Thyroid gland (tissue), 4 donors: ENCODE results near the gene OBP2B.

ENCODE experiments used
- CTCF ChIP-seq, 6 experiments: fragments of 200-600 bp in 3 of 6; fragments of 450-650 bp in 3 of 6; sonication (generic) in 3 of 6; IDR thresholded peaks; one replicate each; pipeline ENCODE4 v1.5.1; 2016 to 2019; ENCODE audit warnings: antibody characterized with exemption in 6 of 6, mild to moderate bottlenecking in 2 of 6, inconsistent platforms in 1 of 6, moderate library complexity in 1 of 6
- POLR2A ChIP-seq, 2 donors: fragments of 450-650 bp; IDR thresholded peaks; one replicate each; pipeline ENCODE4 v1.6.1; 2017; ENCODE audit warnings: antibody characterized with exemption in 2 of 2, mild to moderate bottlenecking in 2 of 2, moderate library complexity in 1 of 2

GRCh38 chr9:133168432-133168831 lies 40.6 kb downstream of the OBP2B start:
- TF ChIP-seq POLR2A (IDR thresholded peaks at IDR 0.05) (no peak), CTCF (IDR thresholded peaks at IDR 0.05) (no peak)
